Activated CD4-positive, alpha-beta memory T cell treated with anti-CD3 and anti-CD28 coated beads for 36 hours (primary cell): ENCODE data around the gene ARPP21. TPM values are rescaled to one million over a fixed set of nuclear protein-coding genes. Genes with fewer than 3 reads are reported as not detected.

Source experiments
- CTCF ChIA-PET: fragments of 350-600 bp; sonication (Branson Sonifier 250); formaldehyde crosslinking; loops from one replicate; lab custom pipeline; 2021; ENCODE audit warnings: antibody characterized with exemption, inconsistent platforms; lab: Charles Lee
- POLR2A ChIA-PET: fragments of 350-600 bp; sonication (Branson Sonifier 250); formaldehyde crosslinking; loops from one replicate; lab custom pipeline; 2021; ENCODE audit warnings: antibody characterized with exemption; lab: Charles Lee
- DNase-seq: peaks from one replicate; pipeline ENCODE4 v3.0.0-alpha.2; 2020
- H3K27ac Mint-ChIP-seq: one replicate; pipeline ENCODE4 v1.8.0; 2021; ENCODE audit warnings: mixed read lengths
- H3K27me3 Mint-ChIP-seq: one replicate; pipeline ENCODE4 v1.8.0; 2021; ENCODE audit warnings: mixed read lengths
- H3K36me3 Mint-ChIP-seq: one replicate; pipeline ENCODE4 v1.8.0; 2021; ENCODE audit warnings: mixed read lengths
- H3K4me1 Mint-ChIP-seq: one replicate; pipeline ENCODE4 v1.8.0; 2021; ENCODE audit warnings: low read depth, mixed read lengths
- H3K4me3 Mint-ChIP-seq: one replicate; pipeline ENCODE4 v1.8.0; 2021; ENCODE audit warnings: mild to moderate bottlenecking, mixed read lengths
- H3K9me3 Mint-ChIP-seq: one replicate; pipeline ENCODE4 v1.8.0; 2021; ENCODE audit warnings: mixed read lengths
- intact Hi-C: fragments of 100-400 bp; cut with micrococcal nuclease; formaldehyde crosslinking; loops from one replicate; pipeline ENCODE4 v1.15.1; 2023
- total RNA-seq, 2 experiments: library from RNA; stranded (reverse); gene quantifications; one replicate each; pipeline ENCODE4 v1.2.3, GENCODE V29; 2021

ARPP21 gene
- total RNA-seq, 2 experiments from 2014 or later, result not detected

DNA sequence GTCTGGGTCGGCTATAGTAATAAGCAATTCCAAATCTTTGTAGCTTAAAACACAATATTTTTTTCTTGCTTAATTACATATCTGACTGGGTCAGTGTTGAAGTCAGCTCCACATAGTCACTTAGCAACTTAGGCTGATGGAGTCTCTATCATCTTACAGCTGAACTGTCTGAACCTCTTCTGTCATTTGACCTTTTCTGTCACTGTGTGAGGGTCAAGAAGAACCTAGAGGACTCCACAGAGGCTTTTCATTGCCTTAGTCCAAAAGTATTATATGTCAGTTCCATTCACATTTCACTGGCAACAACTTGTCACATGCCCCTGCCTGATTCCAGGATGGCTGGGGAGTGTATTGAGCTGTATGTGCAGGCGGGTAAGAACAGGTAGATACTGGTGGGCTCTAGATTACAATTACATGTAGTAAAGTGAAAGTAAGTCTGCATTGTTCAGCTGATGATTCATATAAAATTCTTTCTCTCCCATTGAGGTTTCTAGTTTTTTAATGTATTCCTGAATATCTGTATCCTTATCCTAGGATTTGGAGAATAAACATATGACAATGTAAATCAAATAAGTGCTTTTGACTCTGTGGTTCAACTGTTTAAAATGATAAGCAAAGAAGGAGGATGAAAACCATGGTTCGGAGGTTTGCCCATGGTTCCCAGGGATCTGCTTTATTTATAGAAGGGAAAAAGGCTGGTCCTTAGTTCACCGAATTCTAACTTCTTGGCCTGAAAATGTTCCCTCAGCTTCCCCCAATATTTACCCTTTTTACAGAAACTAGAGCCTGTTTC lies 5.8 kb upstream of the ARPP21 start:
- CTCF ChIA-PET, result no interaction called here
- DNase-seq, result no peak
- H3K4me3 Mint-ChIP-seq, result no peak overlapping the region
- no peaks in the 10 kb centered on the region for H3K4me1 Mint-ChIP-seq
- H3K36me3 Mint-ChIP-seq, result no peaks in the 10 kb centered on the region
- H3K27me3 Mint-ChIP-seq, result peaks cover 2% of the 10 kb centered on the region
- H3K9me3 Mint-ChIP-seq, result no peaks in the 10 kb centered on the region
- POLR2A ChIA-PET, result no interaction called here
- no peak overlapping the region for H3K27ac Mint-ChIP-seq
- intact Hi-C loops, result no loop called here

DNA sequence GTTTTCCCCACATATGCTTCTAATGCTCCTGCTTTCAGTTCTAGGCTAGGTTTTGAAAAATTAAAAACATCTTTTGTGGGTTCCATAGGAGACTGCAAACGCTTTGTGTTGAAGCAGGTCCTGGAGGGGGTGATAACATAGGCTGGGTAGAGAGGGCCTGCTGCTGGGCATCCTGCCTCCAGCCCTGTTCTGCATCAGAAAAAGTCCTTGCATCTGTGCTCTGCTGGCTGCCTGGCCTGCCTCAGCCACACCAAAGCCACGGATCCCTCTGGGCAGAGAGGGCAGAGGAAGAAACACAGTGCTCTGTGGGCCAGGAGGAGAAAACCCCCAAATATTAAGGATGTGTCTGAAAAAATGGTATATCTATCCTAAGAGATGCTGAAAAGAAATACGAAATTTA lies 3.9 kb upstream of the ARPP21 start:
- Mint-ChIP-seq H3K27ac (no peak overlapping the region), H3K27me3 (peaks cover 14% of the 10 kb centered on the region), H3K9me3 (no peaks in the 10 kb centered on the region), H3K36me3 (no peaks in the 10 kb centered on the region), H3K4me1 (peaks cover 3% of the 10 kb centered on the region), H3K4me3 (no peak overlapping the region)
- ChIA-PET CTCF (no interaction called here), POLR2A (no interaction called here)
- intact Hi-C loops, result no loop called here
- DNase-seq, result no peak

DNA sequence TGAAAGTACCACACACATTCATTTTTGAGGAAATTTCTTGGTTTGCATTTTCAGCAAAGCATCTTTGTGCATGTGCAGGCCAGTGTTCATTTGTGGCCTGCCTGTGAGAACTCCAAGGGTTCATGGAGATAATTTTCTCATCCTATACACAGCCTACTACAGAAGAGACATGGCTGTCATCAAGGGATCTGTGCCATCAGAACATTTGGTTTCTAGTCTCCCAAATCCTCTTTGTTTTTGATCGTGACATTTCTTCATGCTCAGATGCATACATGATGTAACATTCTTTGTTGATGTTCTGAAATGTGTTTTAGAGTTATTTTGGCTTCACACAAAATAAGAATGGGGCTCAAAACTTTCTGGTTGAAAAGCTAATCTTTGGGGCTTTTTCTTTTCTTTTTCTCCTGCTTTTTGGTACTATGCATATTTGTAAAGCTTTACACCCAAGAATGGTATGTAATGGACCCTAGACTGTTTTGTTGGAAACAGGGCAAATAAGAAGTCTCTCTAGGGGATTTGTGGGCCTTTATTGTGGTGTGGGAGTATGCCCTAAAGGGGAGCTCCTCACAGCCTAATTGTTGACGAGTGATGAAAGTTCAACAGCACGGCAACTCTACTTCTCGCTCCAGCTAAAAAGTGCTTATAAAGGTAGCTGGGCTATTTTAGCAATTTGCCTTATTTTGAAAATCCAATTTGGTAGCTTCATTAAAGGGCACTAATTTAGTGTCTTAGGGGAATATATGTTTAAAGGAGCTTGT lies 3.2 kb upstream of the ARPP21 start:
- H3K4me3 Mint-ChIP-seq, result no peak overlapping the region
- intact Hi-C loops, result no loop called here
- H3K36me3 Mint-ChIP-seq, result no peaks in the 10 kb centered on the region
- H3K27ac Mint-ChIP-seq, result no peak overlapping the region
- CTCF ChIA-PET, result no interaction called here
- peaks cover 3% of the 10 kb centered on the region for H3K4me1 Mint-ChIP-seq
- H3K27me3 Mint-ChIP-seq, result peaks cover 18% of the 10 kb centered on the region
- no peak for DNase-seq
- POLR2A ChIA-PET, result no interaction called here
- H3K9me3 Mint-ChIP-seq, result no peaks in the 10 kb centered on the region

DNA sequence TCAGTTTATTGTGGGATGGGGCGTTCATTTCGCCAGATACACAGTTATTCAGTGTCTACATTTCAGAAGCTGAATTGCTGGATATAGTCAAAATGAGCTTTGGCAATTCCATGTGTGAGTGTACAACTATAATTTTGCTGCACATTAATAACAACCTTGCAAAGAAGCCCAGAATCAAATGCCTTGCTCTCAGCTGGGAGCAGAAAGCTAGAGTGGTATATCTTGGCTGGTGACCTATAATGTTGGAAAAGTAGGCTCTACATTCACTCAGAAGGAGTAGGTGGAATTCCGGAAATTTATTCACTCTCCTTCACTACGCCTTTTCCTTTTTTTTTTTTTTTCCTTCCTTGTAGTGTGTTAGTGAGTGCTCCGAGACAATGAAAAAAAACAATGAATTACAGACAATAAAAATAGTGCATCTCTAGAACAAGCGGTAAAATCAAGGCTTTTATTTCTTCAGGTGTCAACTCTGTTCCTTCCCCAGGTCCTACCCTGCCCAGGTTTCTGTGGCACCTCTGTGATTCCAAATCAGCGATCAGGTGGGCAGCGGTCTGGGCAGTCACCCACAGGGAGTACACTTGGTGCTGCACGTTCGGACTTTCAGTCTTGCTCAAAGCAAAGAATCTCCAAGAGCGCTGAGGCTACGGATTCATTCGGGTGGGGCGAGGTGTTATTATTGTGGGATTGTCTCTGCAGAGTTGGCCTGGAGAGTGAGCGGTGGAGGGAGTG lies 910 bp upstream of the ARPP21 start:
- Mint-ChIP-seq H3K4me3 (no peak overlapping the region), H3K36me3 (no peaks in the 10 kb centered on the region), H3K4me1 (peaks cover 3% of the 10 kb centered on the region), H3K27me3 (peaks cover 18% of the 10 kb centered on the region), H3K27ac (no peak overlapping the region), H3K9me3 (no peaks in the 10 kb centered on the region)
- intact Hi-C loops, result no loop called here
- ChIA-PET CTCF (no interaction called here), POLR2A (no interaction called here)
- DNase-seq, result no peak

DNA sequence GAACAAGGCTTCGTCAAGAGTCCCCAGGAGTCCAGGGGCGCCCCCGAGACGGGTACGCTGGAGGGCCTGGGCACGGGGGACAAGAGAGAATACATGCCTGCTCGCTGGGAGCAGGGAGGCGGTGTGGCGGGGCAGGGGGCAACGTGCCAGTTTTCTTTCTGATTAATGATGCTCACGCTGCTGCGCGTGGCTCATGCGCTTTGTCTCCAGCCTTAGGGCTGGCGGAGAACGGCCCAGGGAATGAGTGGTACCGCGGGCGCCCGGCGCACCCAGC lies 408 bp upstream of the ARPP21 start:
- ChIA-PET CTCF (no interaction called here), POLR2A (no interaction called here)
- Mint-ChIP-seq H3K4me3 (no peak overlapping the region), H3K27ac (no peak overlapping the region), H3K9me3 (no peaks in the 10 kb centered on the region), H3K4me1 (peaks cover 3% of the 10 kb centered on the region), H3K36me3 (no peaks in the 10 kb centered on the region), H3K27me3 (peaks cover 18% of the 10 kb centered on the region)
- DNase-seq, result no peak
- intact Hi-C loops, result no loop called here

DNA sequence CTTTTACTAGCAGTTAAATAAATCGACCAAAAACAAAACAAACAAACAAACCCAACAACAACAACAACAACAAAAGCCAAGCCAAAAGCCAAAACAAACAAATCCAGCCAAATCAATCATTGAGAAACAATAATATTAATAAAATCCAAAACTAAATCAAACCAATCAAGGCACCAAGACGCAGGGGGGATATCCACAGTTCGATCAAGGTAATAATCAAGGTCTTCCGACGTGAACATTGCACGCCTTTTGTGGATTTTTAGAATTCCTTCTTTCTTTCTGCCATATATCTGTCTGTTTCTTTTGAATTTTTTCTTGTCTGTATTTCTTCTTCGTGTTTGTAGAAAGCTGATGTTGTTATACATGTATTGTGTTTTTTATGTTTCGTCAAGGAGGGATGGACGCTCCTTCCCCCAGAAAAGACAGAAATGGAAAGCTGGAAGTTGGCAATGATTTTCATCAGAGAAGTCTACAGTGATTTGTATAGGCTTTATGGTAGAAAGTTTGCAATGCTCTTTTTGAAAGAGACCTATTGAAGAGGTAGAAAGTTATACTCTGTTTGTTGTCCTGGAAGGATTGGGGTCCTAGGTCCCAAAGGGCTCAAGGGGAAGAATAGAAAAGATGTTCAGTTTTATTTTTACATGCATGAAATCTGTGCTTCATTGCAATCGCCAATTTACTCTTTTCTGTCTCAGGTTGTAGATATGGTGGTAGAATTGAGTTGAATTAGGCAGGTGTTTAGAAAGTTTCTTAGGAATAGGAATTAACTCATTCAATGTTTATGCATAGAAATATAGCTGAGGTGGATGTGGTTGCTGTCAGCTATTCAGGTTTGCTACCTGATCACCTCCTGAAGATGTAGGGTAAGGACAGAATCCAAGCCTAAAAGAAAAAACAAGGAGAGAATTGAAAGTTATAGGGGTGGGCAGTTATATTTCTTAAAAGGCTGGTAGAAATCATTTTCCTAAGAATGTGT lies 1.2 kb downstream of the ARPP21 start:
- no peak for DNase-seq
- H3K4me1 Mint-ChIP-seq, result peaks cover 3% of the 10 kb centered on the region
- H3K36me3 Mint-ChIP-seq, result no peaks in the 10 kb centered on the region
- H3K27me3 Mint-ChIP-seq, result peaks cover 18% of the 10 kb centered on the region
- CTCF ChIA-PET, result no interaction called here
- no peak overlapping the region for H3K4me3 Mint-ChIP-seq
- no peaks in the 10 kb centered on the region for H3K9me3 Mint-ChIP-seq
- POLR2A ChIA-PET, result no interaction called here
- no peak overlapping the region for H3K27ac Mint-ChIP-seq
- intact Hi-C loops, result no loop called here

DNA sequence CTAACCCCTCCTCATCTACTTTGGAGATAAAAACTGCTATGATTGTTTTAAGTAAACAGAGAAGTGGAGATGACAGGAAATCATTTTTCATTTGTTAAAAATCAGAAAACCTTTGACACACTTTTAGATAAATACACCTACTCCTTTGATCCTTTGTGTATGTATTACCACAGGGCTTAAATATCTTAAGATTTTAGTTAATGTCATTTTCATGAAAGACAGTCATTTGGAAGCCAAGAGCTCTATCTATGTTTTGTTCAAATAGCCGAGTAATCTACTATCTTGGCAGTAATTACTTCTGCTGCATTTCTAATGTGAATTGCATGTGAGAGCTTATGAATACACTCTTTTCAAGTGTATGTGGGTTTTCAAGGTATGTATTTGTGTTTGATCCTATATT lies 2.0 kb downstream of the ARPP21 start:
- H3K27ac Mint-ChIP-seq, result no peak overlapping the region
- peaks cover 3% of the 10 kb centered on the region for H3K4me1 Mint-ChIP-seq
- no peak for DNase-seq
- no peaks in the 10 kb centered on the region for H3K36me3 Mint-ChIP-seq
- POLR2A ChIA-PET, result no interaction called here
- CTCF ChIA-PET, result no interaction called here
- H3K27me3 Mint-ChIP-seq, result peaks cover 18% of the 10 kb centered on the region
- no peaks in the 10 kb centered on the region for H3K9me3 Mint-ChIP-seq
- intact Hi-C loops, result no loop called here
- H3K4me3 Mint-ChIP-seq, result no peak overlapping the region

DNA sequence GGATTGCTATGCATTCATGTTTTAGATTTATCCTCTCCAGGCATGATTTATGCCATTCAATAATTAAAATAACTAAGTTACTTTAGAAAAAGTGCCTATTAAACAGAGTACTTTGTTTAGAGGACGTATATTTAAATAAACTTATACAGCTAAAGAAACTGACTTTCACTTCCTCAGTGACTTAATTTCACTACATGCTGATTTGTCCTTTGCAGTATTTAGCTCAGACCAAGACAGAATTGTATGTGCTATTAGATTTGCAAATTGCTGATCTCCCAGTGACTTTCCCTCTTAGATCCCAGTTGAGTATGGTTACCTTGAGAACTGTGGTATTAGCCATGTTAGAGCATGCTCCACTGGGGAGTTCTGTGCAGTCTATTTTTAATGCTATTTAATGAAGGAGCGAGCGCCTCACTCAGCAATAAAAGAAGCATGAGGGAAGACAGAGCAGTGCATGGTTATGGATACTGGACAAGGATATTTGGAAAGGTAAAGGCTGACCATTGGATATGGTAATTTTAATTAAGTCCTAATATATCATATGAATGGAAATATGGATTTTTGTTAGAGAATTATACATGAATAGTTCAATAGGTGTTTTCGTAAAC lies 2.7 kb downstream of the ARPP21 start:
- Mint-ChIP-seq H3K36me3 (no peaks in the 10 kb centered on the region), H3K4me3 (no peak overlapping the region), H3K4me1 (peaks cover 3% of the 10 kb centered on the region), H3K27me3 (peaks cover 18% of the 10 kb centered on the region), H3K27ac (no peak overlapping the region), H3K9me3 (no peaks in the 10 kb centered on the region)
- intact Hi-C loops, result no loop called here
- no peak for DNase-seq
- CTCF ChIA-PET, result no interaction called here
- POLR2A ChIA-PET, result no interaction called here

DNA sequence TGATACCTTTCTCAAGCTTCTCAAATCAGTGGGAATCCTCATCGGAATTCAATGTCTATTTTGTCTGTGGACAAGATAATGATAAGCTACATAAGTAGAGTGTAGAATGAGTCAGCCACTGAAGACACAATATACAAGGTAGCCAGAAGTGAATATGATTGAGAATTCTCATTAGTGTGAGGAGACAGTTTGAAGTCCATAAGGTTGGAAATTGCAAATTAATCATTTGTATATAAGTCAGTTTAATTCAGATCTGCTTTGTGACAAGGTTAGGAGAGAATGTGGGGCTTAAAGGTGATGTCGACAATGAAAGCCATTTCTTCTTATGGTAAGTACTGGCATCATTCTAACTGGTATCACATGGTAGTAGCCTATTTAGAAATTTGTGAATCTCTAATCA lies 4.2 kb downstream of the ARPP21 start:
- intact Hi-C loops, result no loop called here
- no peaks in the 10 kb centered on the region for H3K36me3 Mint-ChIP-seq
- H3K27ac Mint-ChIP-seq, result no peak overlapping the region
- peaks cover 3% of the 10 kb centered on the region for H3K4me1 Mint-ChIP-seq
- ChIA-PET CTCF (no interaction called here), POLR2A (no interaction called here)
- H3K9me3 Mint-ChIP-seq, result no peaks in the 10 kb centered on the region
- H3K27me3 Mint-ChIP-seq, result peaks cover 16% of the 10 kb centered on the region
- H3K4me3 Mint-ChIP-seq, result no peak overlapping the region
- DNase-seq, result no peak

DNA sequence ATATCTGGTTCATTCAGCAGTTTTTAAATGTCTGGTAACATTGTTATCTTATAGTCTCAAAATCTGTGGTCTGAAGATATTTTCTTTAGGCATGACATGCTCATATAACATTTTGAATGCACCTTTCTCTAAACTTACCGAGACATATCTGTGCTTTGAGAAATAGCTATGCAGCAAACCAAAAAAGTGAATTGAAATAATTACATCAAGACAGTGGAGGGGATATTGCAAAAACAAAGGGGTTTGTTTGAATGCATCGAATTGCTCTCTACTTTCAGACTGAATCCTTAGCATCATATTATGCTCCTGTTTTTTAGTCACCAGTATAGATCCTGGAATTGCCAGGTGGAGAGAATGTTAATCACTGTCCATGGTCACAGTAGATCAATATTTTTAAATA lies 5.1 kb downstream of the ARPP21 start:
- POLR2A ChIA-PET, result no interaction called here
- CTCF ChIA-PET, result no interaction called here
- Mint-ChIP-seq H3K4me3 (no peak overlapping the region), H3K4me1 (peaks cover 3% of the 10 kb centered on the region), H3K27me3 (peaks cover 10% of the 10 kb centered on the region), H3K36me3 (no peaks in the 10 kb centered on the region), H3K9me3 (no peaks in the 10 kb centered on the region), H3K27ac (no peak overlapping the region)
- intact Hi-C loops, result no loop called here
- no peak for DNase-seq

DNA sequence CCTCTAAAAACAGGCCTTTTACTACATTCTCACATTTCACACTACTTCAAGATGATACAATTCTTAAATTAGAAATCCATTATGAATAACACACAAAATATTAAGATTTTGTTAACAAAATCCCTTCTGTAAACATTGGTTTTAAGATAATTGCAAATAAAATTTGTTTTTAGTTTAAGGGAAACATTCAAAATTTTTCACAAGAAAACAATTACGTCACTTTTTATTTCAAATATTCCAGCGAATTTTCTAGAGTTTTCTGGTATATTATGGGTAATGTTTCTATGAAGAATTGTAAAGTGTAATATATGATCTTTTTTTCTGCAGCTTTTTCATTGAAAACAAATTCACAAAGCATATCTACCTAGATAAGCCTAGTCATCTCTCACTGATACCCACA lies 5.9 kb downstream of the ARPP21 start:
- Mint-ChIP-seq H3K4me3 (no peak overlapping the region), H3K9me3 (no peaks in the 10 kb centered on the region), H3K27me3 (peaks cover 7% of the 10 kb centered on the region), H3K27ac (no peak overlapping the region), H3K4me1 (no peaks in the 10 kb centered on the region), H3K36me3 (no peaks in the 10 kb centered on the region)
- CTCF ChIA-PET, result no interaction called here
- POLR2A ChIA-PET, result no interaction called here
- DNase-seq, result no peak
- intact Hi-C loops, result no loop called here
